Keratinocyte (primary cell): ENCODE results near the gene TM9SF3.

ENCODE experiments used
- CTCF ChIP-seq, 3 experiments: IDR thresholded peaks in 1 of 3; conservative IDR thresholded peaks in 1 of 3; optimal IDR thresholded peaks in 1 of 3; 2 replicates in 2 of 3; 3 replicates in 1 of 3; pipeline versions ENCODE3 to v1.5.1; 2011; ENCODE audit warnings: low read length in 3 of 3, mild to moderate bottlenecking in 3 of 3, moderate library complexity in 2 of 3, control low read depth in 1 of 3, inconsistent platforms in 1 of 3; ENCODE audit not compliant: insufficient read depth in 2 of 3; ENCODE audit errors: extremely low read depth in 1 of 3
- EZH2 ChIP-seq: IDR thresholded peaks from one replicate; pipeline ENCODE4 v1.6.1; 2012; ENCODE audit warnings: inconsistent platforms, mild to moderate bottlenecking, low read length, moderate library complexity

GRCh38 chr10:96502561-96503282 is 84.1 kb downstream of the TM9SF3 start:
- TF ChIP-seq CTCF (optimal IDR thresholded peaks at IDR 0.05 in 1 of 3, IDR thresholded peaks at IDR 0.05 in 1 of 3, conservative IDR thresholded peaks at IDR 0.05 in 1 of 3; ENCODE audit: extremely low read depth in 1 of 3, insufficient read depth in 2 of 3, low read length in 3 of 3), result no peak
- TF ChIP-seq EZH2, result no peak
